Activated naive CD4-positive, alpha-beta T cell (primary cell): ENCODE measurements around the gene REP15.
A peak's percentile ranks its signal among the peaks of the same experiment; 100 is the strongest.
"Not testable (repeated sequence)": the region's sequence is repeated elsewhere in the genome, so short reads cannot be mapped to it uniquely, and the experiment has no call there.

ENCODE experiments used
- DNase-seq, 4 experiments: peaks; one replicate each; lab custom pipeline; 2025; lab: John Stamatoyannopoulos, UW

Gene REP15

GRCh38 chr12:27703720-27704452, 7.6 kb downstream of the REP15 start:
- peak in 2 of 4 experiments; percentile 44 to 47 for DNase-seq

- no peak for DNase-seq
Measured at GRCh38 chr12:27705263-27705662, 9.0 kb downstream of the REP15 start.

GRCh38 chr12:27707216-27707615, 11.0 kb downstream of the REP15 start:
- no peak for DNase-seq

DNA sequence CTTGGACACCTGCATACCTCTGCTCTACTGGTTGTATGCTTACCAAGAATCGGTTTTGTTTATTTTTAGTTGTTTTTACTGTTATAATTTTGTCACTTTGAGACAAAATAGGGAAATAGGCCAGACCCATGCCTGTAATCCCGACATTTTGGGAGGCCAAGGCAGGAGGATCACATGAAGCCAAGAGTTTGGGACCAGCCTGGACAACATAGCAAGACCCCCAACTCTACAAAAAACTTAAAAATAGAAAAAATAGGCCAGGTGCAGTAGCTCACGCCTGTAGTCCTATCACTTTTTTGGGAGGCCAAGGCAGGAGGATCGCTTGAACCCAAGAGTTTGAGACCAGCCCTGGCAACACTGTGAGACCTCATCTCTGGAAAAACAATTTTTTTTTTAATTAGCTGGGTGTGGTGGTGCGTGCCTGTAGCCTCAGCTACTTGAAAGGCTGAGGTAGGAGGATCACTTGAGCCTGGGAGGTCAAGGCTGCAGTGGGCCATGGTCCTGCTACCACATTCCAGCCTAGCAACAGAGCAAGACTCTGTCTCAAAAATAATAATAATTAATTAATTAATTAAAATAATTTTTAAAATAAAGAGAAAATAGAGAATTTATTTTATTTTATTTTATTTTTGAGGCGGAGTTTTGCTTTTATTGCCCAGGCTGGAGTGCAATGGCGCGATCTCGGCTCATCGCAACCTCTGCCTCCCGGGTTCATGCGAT, 13.1 kb downstream of the REP15 start:
- no peak for DNase-seq

- DNase-seq: no peak
Measured at GRCh38 chr12:27709932-27710591, 13.8 kb downstream of the REP15 start.

- DNase-seq: peak; percentile 73 to 88 (median 78)
Measured at GRCh38 chr12:27710592-27711316, 14.5 kb downstream of the REP15 start, which contains the start of gene MRPS35. MRPS35 (plus strand) TSS chr12:27710832; CDS start chr12:27710844, 12 bp downstream.

- DNase-seq: no peak
Measured at GRCh38 chr12:27711317-27711682, 15.1 kb downstream of the REP15 start.

GRCh38 chr12:27711967-27712366, 15.7 kb downstream of the REP15 start:
- no peak for DNase-seq

DNA sequence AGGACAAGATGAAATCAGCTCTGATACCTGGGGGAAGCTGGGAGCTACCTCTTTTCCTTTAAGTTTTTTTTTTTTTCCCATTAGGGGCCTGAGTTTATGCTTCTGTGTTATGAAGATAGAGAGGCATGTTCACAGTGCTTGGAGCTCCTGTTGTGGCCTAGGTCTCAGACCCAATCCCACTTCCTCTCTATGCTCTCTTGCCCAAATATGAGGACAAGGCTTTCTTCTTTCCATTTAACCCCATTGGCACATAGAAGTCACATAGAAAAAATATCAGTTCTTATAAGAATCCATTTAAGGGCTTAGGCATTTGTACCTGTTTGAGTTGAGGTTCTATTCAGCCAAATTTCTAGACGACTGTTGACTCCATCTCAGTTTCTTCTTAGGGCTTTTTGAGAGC, 27.0 kb downstream of the REP15 start:
- no peak for DNase-seq

DNA sequence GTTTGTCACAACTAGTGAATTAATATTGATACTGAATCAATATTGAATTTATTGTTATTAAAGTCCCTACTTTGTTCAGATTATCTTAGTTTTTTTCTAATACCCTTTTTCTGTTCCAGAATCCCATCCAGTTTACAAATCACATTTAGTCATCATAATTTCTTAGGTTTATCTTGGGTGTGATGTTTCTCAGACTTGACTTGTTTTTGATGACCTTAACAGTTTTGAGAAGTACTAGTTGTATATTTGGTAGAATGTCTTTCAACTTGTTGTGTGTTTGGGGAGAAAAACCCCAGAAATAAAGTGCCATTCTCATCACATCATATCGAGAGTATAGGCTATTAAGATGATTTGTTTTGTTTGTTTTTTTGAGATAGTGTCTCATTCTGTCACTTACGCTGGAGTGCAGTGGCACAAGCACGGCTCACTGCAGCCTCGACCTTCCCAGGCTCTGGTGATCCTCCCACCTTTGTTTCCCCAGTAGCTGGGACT, 33.9 kb downstream of the REP15 start:
- DNase-seq: no peak

GRCh38 chr12:27732281-27732680, 36.0 kb downstream of the REP15 start:
- no peak for DNase-seq

DNA sequence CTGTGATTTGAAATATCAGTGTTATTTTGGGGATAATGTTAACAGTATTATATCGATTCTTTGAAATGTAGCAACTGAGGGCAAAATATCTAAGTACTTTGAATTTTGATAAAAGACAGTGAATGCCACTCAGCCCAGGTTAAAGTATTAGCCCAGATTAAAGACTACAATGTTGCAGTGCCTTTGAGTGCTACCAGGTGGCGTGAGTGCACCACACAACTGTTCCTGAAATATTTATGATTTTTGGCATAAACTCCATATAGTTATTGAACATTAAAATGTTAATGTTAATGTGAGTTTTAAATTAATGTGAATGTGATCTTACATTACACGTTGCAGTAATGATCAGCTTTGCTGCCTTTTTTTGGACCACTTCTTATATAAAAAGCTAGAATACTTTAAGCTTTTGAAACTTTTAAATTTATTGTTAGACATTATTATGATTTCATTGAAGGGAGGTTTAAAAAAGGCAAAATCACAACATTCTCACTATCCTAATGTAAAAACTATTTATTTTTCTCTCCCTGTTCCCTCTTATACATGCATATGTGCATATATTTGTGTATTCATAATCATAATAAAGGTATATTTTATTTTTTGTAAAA, 36.9 kb downstream of the REP15 start:
- peak in 1 of 4 experiments; percentile 3 for DNase-seq

- no peak for DNase-seq
Measured at GRCh38 chr12:27733791-27734190, 37.5 kb downstream of the REP15 start.

DNA sequence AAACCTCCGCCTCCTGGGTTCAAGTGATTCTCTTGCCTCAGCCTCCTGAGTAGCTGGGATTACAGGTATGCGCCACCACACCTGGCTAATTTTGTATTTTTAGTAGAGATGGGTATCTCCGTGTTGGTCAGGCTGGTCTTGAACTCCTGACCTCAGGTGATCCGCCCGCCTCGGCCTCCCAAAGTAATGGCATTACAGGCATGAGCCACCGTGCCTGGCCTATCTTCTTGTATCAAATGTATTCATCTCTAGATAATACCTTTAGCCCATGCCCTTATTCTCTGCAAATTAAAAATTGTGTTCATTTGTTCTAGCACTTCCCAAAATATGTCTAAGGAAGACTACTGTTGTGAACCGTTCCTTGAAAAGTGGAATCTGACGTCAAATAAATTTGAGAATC, 38.1 kb downstream of the REP15 start:
- DNase-seq: not testable (repeated sequence)

GRCh38 chr12:27743601-27744000, 47.4 kb downstream of the REP15 start:
- DNase-seq: no peak

DNA sequence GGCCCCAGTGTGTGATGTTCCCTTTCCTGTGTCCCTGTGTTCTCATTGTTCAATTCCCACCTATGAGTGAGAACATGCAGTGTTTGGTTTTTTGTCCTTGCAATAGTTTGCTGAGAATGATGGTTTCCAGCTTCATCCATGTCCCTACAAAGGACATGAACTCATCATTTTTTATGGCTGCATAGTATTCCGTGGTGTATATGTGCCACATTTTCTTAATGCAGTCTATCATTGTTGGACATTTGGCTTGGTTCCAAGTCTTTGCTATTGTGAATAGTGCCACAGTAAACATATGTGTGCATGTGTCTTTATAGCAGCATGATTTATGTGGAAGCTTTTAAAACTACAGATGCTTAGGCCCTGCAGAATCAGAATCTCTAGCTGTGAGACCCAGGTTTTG, 49.5 kb downstream of the REP15 start:
- DNase-seq: not testable (repeated sequence)
